ENCODE measurements around the gene DENND1A.

GRCh38 chr9:123541411-123541810, 388.5 kb downstream of the DENND1A start:
- TF ChIP-seq CTCF (IDR thresholded peaks at IDR 0.05; ENCODE audit: low read depth, low read length, missing input control) (no peak), RAD21 (IDR thresholded peaks at IDR 0.05) (no peak), MAX (IDR thresholded peaks at IDR 0.05) (no peak), ZBTB33 (IDR thresholded peaks at IDR 0.05) (no peak), YY1 (IDR thresholded peaks at IDR 0.05) (no peak), REST (IDR thresholded peaks at IDR 0.05) (no peak), ATF3 (IDR thresholded peaks at IDR 0.05) (no peak), TAF1 (conservative IDR thresholded peaks at IDR 0.05) (no peak), HNF4A (conservative IDR thresholded peaks at IDR 0.05) (no peak), EGR1 (IDR thresholded peaks at IDR 0.05; ENCODE audit: low read depth in 2 of 2) (no peak), FOXA1 (IDR thresholded peaks at IDR 0.05) (no peak), SP1 (IDR thresholded peaks at IDR 0.05) (no peak), RXRA (IDR thresholded peaks at IDR 0.05) (no peak), GABPA (IDR thresholded peaks at IDR 0.05 in 1 of 2, conservative IDR thresholded peaks at IDR 0.05 in 1 of 2) (no peak)
